HL-60 (cell line): ENCODE data around the gene UBE2E2.

Experiments used
- DNase-seq, 2 experiments: peaks; one replicate each; pipeline ENCODE4 v3.0.0-alpha.2; 2010 to 2020; ENCODE audit warnings: low read depth in 1 of 2, low spot score in 1 of 2
- H3K27ac ChIP-seq: fragments of 250-450 bp; sonication (Bioruptor Pico); replicated peaks from 2 replicates; pipeline ENCODE4 v1.5.1; 2020; ENCODE audit warnings: mild to moderate bottlenecking, moderate library complexity
- H3K27me3 ChIP-seq: fragments of 250-450 bp; sonication (Bioruptor Pico); 2 replicates; pipeline ENCODE4 v1.5.1; 2021; ENCODE audit warnings: mild to moderate bottlenecking, moderate library complexity; ENCODE audit not compliant: insufficient read depth, poor library complexity, severe bottlenecking
- H3K4me3 ChIP-seq: replicated peaks from 2 replicates; pipeline ENCODE4 v1.5.1; 2011; ENCODE audit warnings: mild to moderate bottlenecking, control low read depth, low read length; ENCODE audit not compliant: insufficient read depth
- CTCF ChIP-seq: IDR thresholded peaks from one replicate; pipeline ENCODE4 v1.5.1; 2011; ENCODE audit warnings: low read length, control low read depth, inconsistent platforms; ENCODE audit not compliant: insufficient read depth
- GABPA ChIP-seq: IDR thresholded peaks from 2 replicates; pipeline ENCODE4 v1.6.1; 2012; ENCODE audit warnings: low read depth
- POLR2AphosphoS5 ChIP-seq: IDR thresholded peaks from 2 replicates; pipeline ENCODE4 v1.6.1; 2012; ENCODE audit warnings: low read depth
- REST ChIP-seq: IDR thresholded peaks from 2 replicates; pipeline ENCODE4 v1.6.1; 2012; ENCODE audit warnings: low read depth; ENCODE audit not compliant: insufficient replicate concordance
- SPI1 ChIP-seq: IDR thresholded peaks from 2 replicates; pipeline ENCODE4 v1.6.1; 2012; ENCODE audit warnings: low read depth, mild to moderate bottlenecking, borderline replicate concordance

UBE2E2 gene

GRCh38 chr3:23495507-23495906 is 292.4 kb downstream of the UBE2E2 start:
- no peak overlapping the region for H3K27ac ChIP-seq
- H3K27me3 ChIP-seq = no peaks in the 10 kb centered on the region
- no peak for DNase-seq
- TF ChIP-seq POLR2AphosphoS5 (no peak), GABPA (no peak), CTCF (no peak), REST (no peak), SPI1 (no peak)
- no peak overlapping the region for H3K4me3 ChIP-seq

- Histone ChIP-seq H3K4me3 (no peak overlapping the region), H3K27ac (no peak overlapping the region), H3K27me3 (no peaks in the 10 kb centered on the region)
- DNase-seq = no peak
- TF ChIP-seq SPI1 (no peak), POLR2AphosphoS5 (no peak), REST (no peak), GABPA (no peak), CTCF (no peak)
Observed at GRCh38 chr3:23496165-23496564, 293.0 kb downstream of the UBE2E2 start.

- H3K27me3 ChIP-seq = no peaks in the 10 kb centered on the region
- no peak for TF ChIP-seq REST
- no peak for TF ChIP-seq SPI1
- TF ChIP-seq GABPA = no peak
- no peak for TF ChIP-seq POLR2AphosphoS5
- no peak for TF ChIP-seq CTCF
- no peak overlapping the region for H3K27ac ChIP-seq
- no peak for DNase-seq
- H3K4me3 ChIP-seq = no peak overlapping the region
Observed at GRCh38 chr3:23497156-23497555, 294.0 kb downstream of the UBE2E2 start.
